ENCODE results near the gene CUL5.

- TF ChIP-seq ZNF585B (tag by site-specific recombination; IDR thresholded peaks at IDR 0.05), result no peak
- TF ChIP-seq ZBTB26 (tag by site-specific recombination; optimal IDR thresholded peaks at IDR 0.05), result no peak
- no peak for TF ChIP-seq ZNF792 (tag by site-specific recombination; IDR thresholded peaks at IDR 0.05)
- TF ChIP-seq TRIM28 (IDR thresholded peaks at IDR 0.05; ENCODE audit: borderline replicate concordance, low read length), result no peak
- no peak for TF ChIP-seq ZNF704 (tag by site-specific recombination; IDR thresholded peaks at IDR 0.05)
- TF ChIP-seq ZNF274 (IDR thresholded peaks at IDR 0.05; ENCODE audit: low read length), result no peak
- no peak for TF ChIP-seq ZNF274 (tag by site-specific recombination; IDR thresholded peaks at IDR 0.05; ENCODE audit: borderline replicate concordance)
- TF ChIP-seq CTCF (tag by site-specific recombination; IDR thresholded peaks at IDR 0.05), result no peak
- TF ChIP-seq ZFP3 (tag by site-specific recombination; IDR thresholded peaks at IDR 0.05; ENCODE audit: low read depth), result no peak
- TF ChIP-seq ZEB2 (tag by site-specific recombination; IDR thresholded peaks at IDR 0.05), result no peak
- TF ChIP-seq GLI4 (tag by site-specific recombination; IDR thresholded peaks at IDR 0.05), result no peak
- no peak for TF ChIP-seq KLF16 (tag by site-specific recombination; IDR thresholded peaks at IDR 0.05)
Measured at GRCh38 chr11:108142304-108142703, 133.6 kb downstream of the CUL5 start.

Data from HEK293 (cell line).